Inflammatory macrophage treated with lipopolysaccharide for 4 hours (primary cell): Measurements from ENCODE around the gene SPATA6.
"Not testable (repeated sequence)": the region's sequence is repeated elsewhere in the genome, so short reads cannot be mapped to it uniquely, and the experiment has no call there.

Experiments
- DNase-seq: peaks from one replicate; pipeline ENCODE4 v3.0.0-alpha.2; 2020

SPATA6 gene

GRCh38 chr1:48471691-48472576, at the start of gene SPATA6:
Gene SPATA6 (minus strand): TSS chr1:48472204. CDS start chr1:48472008, 196 bp downstream.
- peak; percentile 96 for DNase-seq

DNA sequence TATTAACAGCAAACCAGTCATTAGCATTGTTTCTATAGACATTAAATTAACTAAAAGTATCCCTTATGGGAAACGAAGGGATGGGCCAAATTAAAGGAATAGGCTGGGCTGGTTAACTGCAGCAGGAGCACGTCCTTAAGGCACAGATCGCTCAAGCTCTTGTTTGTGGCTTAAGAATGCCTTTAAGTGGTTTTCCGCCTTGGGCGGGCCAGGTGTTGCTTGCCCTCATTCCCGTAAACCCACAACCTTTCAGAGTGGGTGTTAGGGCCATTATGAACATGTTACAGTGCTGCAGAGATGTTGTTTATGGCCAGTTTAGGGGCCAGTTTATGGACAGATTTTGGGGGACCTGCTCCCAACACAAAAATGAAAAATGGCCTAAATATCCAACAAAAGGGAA, 47.9 kb upstream of the SPATA6 start:
- not testable (repeated sequence) for DNase-seq

DNA sequence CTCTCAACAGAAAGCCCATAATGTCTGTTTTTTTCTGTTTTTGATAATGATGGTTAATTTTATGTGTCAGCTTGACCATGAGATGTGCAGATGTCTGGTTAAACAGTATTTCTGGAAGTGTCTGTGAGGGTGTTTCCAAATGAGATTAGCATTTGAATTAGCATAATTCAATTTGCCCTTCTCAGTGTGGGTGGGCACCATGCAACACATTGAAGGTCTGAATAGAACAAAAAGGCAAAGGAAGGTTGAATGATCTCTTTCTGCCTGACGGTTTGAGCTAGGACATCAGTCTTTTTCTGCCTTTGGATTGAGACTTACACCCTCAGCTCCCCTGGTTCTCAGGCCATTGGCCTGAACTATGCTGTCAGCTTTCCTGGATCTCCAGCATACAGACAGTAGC, 34.9 kb upstream of the SPATA6 start:
- DNase-seq: no peak

- DNase-seq: no peak
Measured at GRCh38 chr1:48500541-48501450, 28.8 kb upstream of the SPATA6 start.

DNA sequence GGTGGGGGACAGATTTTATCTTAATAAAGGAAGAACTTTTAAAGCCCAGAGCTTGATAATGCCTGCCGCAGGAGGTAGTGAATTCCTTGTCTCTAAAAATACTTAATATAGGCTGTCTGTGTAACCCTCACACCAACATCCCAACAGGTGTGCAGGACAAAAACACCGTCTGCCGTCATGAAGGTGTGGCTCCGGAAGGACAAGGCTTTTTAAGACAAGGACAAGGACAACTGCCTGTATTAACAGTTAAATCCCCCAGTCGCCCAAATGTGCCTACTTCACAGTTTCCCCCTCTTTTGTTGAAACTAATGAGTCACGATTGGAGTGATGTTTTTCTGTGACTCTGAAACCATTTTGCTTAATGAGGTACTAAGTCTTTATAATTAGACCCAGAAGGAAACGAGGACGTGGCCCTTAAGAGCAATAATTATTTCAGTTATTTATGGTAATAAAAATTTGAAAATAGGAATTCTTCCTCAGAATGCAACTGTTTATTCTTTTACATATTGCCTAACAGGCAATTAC, 27.3 kb upstream of the SPATA6 start:
- no peak for DNase-seq

- DNase-seq: peak; percentile 71
Measured at GRCh38 chr1:48498096-48498791, 26.2 kb upstream of the SPATA6 start.

- DNase-seq: no peak
Measured at GRCh38 chr1:48495911-48496310, 23.9 kb upstream of the SPATA6 start.

- no peak for DNase-seq
Measured at GRCh38 chr1:48495166-48495565, 23.2 kb upstream of the SPATA6 start.

DNA sequence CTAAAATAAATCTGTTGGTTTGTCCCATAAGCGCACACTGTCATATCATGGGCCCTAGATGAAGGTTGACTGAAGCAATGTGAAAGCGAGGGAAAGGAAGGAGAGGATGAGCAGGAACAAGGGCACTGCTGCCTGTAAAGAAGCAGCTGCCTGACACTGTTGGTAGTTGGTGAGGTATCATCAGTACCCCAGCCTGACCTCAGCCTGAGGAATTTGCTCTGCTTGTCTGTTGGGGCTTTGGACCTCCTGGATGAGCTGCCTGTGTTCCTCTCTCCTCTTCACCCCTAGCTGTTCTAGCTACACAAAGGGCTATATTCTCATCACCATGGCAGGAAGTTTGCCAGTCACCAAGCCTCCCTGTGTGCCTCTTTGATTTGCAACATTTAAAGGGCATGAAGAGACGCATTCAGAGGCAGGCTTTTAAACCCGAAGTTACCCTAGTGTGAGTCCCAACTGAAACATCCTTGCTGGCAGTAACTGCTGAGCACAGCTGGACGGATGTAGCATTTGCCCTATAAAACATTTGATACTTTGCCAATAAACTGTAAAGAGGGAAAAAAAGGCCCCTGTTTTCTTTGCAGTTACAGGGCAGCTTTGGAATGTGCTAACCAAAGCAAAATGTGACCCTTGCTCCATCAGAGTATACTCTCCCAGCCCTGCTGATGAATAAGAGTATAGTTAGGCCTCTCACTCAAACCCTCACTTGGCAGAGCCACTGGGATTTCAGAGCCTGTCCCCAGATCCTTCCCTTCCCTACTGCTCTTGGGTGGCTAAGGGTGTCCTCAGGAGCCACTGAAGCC, 22.2 kb upstream of the SPATA6 start:
- no peak for DNase-seq

GRCh38 chr1:48493041-48493440, 21.0 kb upstream of the SPATA6 start:
- no peak for DNase-seq

GRCh38 chr1:48492392-48492791, 20.4 kb upstream of the SPATA6 start:
- DNase-seq: no peak

DNA sequence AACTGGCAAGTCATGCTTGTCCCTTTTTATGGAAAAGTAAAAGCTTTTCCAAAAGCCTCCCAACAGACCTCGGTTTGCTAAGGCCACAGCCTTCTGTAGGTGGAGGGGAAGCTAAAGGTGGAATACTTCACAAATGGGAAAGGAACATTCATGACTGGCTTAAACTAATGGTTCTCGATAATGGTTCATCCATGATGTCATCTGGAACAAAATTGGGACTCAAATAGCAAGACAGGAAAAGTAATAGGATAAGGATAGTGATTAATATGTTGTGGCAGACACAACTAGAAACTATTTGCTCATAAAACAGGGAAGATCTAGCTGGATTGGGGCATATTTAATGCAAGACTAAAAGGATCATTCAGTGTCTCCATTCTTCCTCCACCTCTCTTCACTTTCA, 16.7 kb upstream of the SPATA6 start:
- no peak for DNase-seq

GRCh38 chr1:48480504-48480903, 8.5 kb upstream of the SPATA6 start:
- no peak for DNase-seq

- DNase-seq: not testable (repeated sequence)
Measured at GRCh38 chr1:48480023-48480422, 8.0 kb upstream of the SPATA6 start.

DNA sequence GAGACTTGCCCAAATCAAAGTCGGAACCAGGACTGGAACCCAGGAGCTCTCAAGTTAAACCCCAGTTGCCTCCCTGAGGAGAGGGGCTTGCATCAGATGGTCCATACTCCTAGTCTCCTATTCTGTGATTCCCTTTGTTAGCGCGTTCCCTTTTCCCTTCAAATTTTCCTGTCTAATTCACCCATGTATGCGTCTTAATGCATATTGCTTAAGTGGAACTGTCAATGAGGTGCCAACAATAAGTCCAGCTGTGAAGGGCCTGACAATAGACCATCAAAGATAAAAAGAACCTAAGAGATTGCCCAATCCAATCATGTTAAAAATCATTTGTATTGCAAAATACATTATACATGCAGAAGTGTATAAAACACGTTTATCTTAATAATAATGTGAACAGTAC, 634 bp upstream of the SPATA6 start:
- DNase-seq: no peak

DNA sequence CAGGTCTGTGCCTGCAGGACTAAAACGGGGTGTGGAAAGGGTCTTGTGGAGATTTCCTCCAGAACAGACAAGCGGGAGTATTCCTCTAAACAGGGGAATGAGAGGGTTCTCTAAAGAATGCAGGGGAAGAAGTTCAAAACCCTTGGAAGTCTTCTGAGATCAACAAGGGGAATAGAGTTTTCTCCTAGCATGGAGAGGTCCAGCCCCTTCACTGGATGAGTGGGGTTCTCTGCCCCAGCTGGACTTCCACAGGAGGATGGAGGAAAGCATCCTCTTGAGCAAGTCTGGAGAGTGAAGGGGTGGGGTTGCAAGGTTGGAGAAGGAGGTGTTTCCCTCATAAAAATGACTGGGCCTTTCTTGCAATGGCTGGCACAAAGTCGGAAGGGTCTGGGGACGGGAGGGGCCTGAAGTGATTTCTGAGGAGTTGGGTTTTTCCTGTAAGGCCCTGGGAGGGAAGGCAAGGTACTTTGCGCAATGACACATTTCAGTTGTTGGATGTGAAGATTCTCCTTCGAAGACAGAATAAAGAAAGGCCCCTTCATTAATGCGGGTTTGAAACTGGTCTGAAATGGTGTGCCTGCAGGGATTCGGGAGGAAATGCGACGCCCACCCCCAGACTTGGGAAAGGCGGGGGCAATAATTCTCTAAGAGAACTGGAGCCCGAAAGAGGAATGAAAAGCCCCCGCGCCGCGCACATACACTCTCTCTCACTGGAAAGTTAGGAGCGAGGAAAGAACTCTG, 884 bp downstream of the SPATA6 start:
- no peak for DNase-seq

DNA sequence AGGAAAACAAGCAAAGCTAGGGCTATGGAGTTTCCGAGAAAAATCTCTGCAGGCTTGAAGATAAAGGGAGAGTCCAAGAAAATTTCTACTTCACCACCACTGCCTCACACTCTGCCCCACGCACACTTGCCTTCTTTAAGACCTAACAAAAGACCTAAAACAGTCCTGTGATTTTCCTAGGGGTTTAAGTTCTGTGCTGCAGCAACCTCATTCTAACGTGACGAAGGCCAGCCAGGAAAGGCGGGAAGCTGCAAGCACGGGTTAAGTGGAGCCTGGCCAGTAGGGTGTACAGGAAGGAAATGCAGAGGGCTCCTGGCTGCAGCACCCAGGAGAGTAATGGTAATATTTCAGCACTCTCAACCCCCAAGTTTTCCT, 1.5 kb downstream of the SPATA6 start:
- no peak for DNase-seq

- DNase-seq: peak; percentile 90
Measured at GRCh38 chr1:48469616-48470480, 2.2 kb downstream of the SPATA6 start.

DNA sequence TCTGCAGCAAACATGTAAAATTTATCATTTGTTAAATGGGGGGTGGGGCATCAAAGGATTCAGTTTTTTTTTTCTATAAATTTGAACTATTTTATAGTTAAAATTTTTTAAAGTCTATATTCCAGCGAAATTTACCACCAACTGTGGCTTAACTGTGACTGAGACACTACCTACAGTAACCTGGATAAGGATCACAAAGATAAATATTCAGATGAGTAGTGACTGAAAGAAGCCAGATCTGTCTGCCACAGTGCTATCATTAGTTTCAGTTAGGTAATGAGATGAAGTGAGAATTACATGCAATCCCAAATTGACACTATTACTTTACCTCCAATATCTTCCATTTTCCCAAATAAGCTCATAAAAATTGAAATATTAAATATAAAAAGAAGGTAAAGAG, 5.4 kb downstream of the SPATA6 start:
- DNase-seq: no peak

GRCh38 chr1:48462716-48463302, 9.2 kb downstream of the SPATA6 start:
- DNase-seq: no peak
